ENCODE data around the gene CHRM4.
A peak's percentile ranks its signal among the peaks of the same experiment; 100 is the strongest.

Gene CHRM4

DNA sequence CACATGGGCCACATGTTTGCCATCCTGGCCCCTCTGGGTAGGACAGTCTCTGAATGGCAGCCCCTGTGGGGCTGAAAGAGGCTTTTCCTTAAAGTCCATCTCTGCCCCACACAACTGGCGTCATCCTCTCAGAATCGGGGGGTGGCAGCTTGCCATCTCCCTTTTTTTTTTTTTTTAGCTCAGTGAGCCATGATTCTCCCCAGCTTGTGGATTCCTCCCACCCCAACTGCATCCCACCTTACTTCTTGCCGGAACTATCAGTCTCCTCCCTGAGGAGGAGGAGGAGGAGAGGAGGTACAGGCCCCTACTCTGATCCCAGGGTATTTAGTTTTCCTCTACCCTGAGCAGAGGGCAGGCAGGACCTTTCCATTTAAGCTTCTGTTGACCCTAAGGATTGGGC is 40.9 kb downstream of the CHRM4 start:
- TF ChIP-seq, protein P1, sequence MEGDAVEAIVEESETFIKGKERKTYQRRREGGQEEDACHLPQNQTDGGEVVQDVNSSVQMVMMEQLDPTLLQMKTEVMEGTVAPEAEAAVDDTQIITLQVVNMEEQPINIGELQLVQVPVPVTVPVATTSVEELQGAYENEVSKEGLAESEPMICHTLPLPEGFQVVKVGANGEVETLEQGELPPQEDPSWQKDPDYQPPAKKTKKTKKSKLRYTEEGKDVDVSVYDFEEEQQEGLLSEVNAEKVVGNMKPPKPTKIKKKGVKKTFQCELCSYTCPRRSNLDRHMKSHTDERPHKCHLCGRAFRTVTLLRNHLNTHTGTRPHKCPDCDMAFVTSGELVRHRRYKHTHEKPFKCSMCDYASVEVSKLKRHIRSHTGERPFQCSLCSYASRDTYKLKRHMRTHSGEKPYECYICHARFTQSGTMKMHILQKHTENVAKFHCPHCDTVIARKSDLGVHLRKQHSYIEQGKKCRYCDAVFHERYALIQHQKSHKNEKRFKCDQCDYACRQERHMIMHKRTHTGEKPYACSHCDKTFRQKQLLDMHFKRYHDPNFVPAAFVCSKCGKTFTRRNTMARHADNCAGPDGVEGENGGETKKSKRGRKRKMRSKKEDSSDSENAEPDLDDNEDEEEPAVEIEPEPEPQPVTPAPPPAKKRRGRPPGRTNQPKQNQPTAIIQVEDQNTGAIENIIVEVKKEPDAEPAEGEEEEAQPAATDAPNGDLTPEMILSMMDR (IDR thresholded peaks at IDR 0.05; ENCODE audit: borderline replicate concordance, insufficient read depth, low read depth, low read length): no peak
- H3K4me3 ChIP-seq (ENCODE audit: low read depth, low read length): no peak overlapping the region

DNA sequence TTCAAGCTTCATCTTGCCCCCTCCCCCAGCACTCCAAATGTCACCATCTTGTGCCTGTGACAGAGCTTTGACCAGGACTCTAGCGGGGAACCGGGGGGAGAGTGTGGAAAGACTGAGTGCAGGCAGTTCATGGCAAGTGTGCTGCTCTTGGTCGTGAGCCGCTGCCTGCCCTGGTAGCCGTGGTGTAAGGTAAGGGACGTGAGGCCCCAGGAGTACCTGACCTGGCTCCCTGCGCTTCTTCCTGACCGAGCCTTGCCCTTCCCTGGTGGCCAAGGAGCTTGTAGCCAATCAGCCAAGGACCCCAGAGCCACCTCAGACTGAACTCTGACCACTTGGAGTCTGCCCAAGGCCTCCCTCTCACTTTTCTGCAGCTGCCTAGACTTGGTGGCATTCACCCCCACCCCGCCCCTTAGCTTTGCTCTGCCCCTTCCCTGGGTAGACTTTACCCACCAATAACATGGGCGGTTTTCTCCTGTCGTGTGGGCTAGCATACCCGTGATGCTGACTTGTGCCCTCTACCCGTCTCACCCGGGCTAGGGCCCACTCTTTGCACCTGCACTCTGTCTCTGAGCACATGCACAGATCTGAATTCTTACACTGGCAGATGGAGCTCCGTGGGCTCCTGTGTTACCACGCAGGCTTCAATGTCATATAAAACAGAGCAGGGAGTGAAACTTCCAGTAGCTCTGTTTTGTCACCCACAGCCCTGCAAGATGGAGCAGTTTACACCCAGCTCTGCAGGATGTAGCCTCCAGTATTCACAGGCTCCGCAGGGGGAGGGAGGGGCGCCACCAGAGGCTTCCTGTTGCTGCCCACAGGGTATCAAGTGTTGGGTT is 42.8 kb downstream of the CHRM4 start:
- peak overlapping the region; percentile 93 for H3K4me3 ChIP-seq (ENCODE audit: low read depth, low read length)
- TF ChIP-seq, protein P1 (IDR thresholded peaks at IDR 0.05; ENCODE audit: borderline replicate concordance, insufficient read depth, low read depth, low read length): no peak

DNA sequence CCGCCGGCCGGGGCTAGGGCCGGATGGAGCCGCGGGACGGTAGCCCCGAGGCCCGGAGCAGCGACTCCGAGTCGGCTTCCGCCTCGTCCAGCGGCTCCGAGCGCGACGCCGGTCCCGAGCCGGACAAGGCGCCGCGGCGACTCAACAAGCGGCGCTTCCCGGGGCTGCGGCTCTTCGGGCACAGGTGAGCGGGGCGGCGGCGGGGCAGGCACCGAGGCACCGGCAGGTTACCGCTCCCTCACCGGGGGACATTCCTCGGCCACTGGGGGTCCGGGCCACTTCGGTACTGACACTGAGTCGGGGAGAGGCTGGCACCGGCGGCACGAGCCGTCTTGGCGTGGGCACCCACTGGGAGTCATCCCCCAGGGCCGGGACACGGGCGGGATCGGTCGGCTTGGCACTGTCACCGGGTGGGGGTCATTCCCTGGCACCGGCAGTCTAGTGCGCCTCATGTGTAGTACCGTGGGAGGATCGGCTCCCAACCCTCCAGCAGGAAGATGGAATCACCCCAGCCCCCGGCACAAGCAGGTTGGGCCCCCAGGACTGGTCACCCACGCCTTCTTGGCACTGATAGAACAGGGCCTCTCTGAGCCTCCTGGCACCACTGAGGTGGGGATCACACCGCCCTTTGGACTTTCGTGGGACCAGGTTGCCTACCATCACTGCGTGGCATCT is 43.8 kb downstream of the CHRM4 start:
- H3K4me3 ChIP-seq (ENCODE audit: low read depth, low read length): peak overlapping the region; percentile 93
- TF ChIP-seq, protein P1 (IDR thresholded peaks at IDR 0.05; ENCODE audit: borderline replicate concordance, insufficient read depth, low read depth, low read length): no peak

DNA sequence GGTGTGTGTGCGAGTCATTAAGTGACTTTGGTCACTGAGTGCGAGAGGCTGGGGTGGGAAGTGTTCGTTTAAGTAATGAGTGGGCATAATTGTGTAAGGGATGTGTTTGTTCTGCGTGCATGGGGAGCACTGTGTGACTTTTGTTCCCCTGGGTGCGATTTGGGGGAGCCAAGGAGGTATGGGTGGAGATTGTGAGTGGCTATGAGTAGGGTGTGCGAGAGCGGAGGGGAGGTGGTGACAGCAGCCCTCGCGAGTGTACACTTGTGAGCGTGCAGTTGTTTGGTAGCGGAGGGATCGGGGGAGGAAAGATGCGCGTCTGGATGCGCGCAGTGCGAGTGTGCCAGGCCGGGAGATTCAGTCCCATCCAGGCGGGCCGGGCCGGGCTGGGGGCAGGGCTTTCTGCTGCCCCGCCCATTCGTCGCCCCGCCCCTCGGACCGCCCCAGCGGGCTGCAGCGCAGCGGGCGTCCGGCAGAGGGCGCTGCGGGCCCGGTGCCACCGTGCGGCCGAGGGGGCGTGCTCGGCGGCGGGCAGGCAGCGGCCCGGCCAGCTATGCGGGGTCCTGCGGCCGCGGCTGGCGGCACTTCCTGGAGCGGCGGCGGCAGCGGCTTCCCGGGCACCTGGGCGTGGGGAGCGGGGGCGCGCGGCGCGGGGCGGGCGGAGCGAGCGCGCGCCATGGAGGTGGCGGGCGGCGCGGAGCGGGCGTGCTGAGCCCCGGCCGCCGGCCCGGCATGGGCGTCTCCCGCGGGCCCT is 44.5 kb downstream of the CHRM4 start, which contains the start of gene DGKZ:
Gene DGKZ (plus strand): TSS at position 578 of the 751 bp plus-strand sequence. CDS start 197 bp downstream, outside the sequence.
- peak within 1 kb of the TSS; percentile 93 for H3K4me3 ChIP-seq (ENCODE audit: low read depth, low read length)
- TF ChIP-seq, protein P1 (IDR thresholded peaks at IDR 0.05; ENCODE audit: borderline replicate concordance, insufficient read depth, low read depth, low read length): peak; percentile 86

DNA sequence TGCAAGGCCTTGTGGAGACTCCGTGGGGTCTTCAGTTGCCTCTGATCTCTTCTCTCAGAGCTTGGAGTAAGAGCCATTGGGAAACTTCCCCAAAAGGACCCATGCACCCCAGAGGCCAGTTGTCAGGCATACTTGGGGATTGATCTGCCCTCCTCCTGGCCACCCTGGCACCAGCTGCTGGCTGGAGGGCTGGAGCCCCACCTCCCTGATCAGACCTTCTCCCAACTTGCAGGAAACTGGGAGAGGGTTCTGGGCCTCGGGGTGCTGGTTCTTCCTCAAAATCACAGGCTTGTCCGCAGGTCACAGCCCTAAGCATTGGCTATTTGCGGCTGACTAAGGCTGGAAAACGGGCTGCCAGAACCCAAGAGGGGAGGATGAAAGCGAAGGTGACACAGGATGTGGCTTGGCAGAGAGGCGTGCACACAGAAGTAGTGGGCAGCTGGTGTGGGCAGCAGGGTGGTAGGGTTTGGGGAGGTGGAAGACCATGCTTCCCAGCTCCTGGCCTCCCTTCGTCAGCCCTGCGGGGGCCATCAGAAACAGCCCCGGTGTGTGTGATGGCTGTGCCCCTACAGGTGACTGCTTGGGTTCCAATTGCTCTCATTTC is 45.6 kb downstream of the CHRM4 start:
- peak overlapping the region; percentile 57 for H3K4me3 ChIP-seq (ENCODE audit: low read depth, low read length)

DNA sequence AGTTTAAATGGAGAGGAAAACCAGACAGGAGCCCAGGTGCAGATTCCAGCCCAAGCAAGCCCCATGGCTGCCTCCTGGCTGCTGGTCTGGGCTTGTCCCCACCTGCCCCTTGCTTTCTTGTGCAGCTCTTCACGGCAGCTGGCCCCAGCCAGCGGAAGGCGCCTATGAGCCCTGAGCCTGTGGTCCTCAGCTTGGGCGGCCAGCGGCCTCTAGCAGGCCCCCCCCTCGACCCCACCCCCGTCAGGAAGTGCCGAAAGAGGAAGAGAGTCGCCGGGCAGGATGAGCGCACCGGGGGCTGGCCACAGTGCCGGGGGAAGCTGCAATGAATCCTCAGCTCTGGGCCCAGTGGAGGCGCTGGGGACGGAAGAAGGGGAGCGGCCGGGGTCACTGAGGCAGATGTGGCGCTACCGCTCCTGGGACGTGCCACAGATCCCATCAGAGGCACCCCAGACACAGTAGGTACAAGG is 46.4 kb downstream of the CHRM4 start:
- TF ChIP-seq, protein P1 (IDR thresholded peaks at IDR 0.05; ENCODE audit: borderline replicate concordance, insufficient read depth, low read depth, low read length): no peak
- H3K4me3 ChIP-seq (ENCODE audit: low read depth, low read length): peak overlapping the region; percentile 57

More for the DNA sequence above, 45.6 kb downstream of the CHRM4 start:
- TF ChIP-seq, protein P1 (IDR thresholded peaks at IDR 0.05; ENCODE audit: borderline replicate concordance, insufficient read depth, low read depth, low read length): no peak

All from GM12875 (cell line).